ENCODE data around the gene PTPN1.

- TF ChIP-seq CTCF (IDR thresholded peaks at IDR 0.05) (no peak), POLR2A (IDR thresholded peaks at IDR 0.05) (no peak), EP300 (IDR thresholded peaks at IDR 0.05) (no peak)
These were observed 105.2 kb downstream of the PTPN1 start for GRCh38 chr20:50615407-50615806.
